NCI-H1694 treated with DMSO at 0.1 percent for 48 hours (cell line): ENCODE results near the gene GRIN3A.
"Not testable (repeated sequence)": the region's sequence is repeated elsewhere in the genome, so short reads cannot be mapped to it uniquely, and the experiment has no call there.

Experiments used
- DNase-seq: peaks from one replicate; lab custom pipeline; 2025; lab: John Stamatoyannopoulos, UW

Gene GRIN3A

GRCh38 chr9:101632611-101633010 is 105.8 kb downstream of the GRIN3A start:
- no peak for DNase-seq

GRCh38 chr9:101631892-101632291 is 106.6 kb downstream of the GRIN3A start:
- DNase-seq = no peak

- DNase-seq = no peak
Observed at GRCh38 chr9:101629636-101630035, 108.8 kb downstream of the GRIN3A start.

- DNase-seq = no peak
Observed at GRCh38 chr9:101628173-101628572, 110.3 kb downstream of the GRIN3A start.

GRCh38 chr9:101626295-101626694 is 112.2 kb downstream of the GRIN3A start:
- DNase-seq = no peak

DNA sequence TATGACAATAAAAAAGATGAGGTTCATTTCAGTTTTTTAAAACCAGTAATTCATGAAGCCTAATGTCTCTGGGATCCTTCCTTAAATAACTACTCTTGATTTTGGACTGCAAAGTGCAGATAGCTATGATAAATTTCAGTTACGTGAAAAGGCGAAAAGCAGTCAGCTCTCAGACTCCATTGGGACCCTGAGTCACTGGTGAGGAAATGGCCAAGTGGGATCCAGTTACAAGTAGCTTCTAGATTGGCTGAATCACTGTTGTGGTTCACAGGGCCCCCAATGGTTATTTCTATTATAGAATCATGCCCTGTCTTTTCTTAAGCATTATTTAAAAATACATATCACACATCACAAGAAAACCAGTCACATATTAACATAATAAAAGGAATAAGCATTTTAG is 112.6 kb downstream of the GRIN3A start:
- DNase-seq = no peak

GRCh38 chr9:101620452-101620851 is 118.0 kb downstream of the GRIN3A start:
- DNase-seq = no peak

DNA sequence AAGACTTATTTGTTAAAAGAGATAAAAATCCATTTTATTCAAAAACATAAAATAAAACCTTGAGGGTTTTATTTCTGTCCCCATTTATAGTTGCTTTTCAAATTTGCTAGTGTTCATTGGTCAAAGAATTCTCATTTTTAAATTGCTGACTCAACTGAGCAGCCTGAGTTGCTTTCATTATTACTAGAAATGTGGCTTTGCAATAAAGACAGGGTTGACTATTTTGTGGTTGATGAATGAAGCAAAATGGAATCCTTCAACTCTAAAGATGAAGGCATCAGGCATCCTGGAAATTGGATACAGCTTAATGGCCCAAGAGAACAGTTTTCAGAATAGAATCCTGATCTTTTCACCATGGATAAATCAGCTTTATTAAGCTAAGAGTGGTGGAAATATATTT is 119.7 kb downstream of the GRIN3A start:
- no peak for DNase-seq

DNA sequence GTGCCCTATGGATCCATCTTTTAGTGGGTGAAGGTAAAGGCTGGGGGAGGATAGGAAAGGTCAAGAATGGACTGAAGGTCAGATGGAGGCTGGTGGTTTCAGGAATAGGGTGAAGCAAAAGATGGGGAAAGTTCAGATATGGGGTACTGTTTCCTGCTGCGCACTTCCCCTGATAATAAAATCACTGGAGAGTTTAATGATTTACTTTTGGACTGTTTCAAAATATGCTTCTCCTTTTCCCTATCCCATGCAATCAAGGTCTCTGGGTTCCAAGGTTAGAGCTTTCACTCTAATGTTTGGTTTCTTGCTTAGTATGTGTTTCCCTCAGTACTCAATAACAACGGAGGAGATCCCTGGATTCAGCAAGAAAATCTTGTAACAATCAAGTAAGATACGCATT is 132.9 kb downstream of the GRIN3A start:
- DNase-seq = no peak

DNA sequence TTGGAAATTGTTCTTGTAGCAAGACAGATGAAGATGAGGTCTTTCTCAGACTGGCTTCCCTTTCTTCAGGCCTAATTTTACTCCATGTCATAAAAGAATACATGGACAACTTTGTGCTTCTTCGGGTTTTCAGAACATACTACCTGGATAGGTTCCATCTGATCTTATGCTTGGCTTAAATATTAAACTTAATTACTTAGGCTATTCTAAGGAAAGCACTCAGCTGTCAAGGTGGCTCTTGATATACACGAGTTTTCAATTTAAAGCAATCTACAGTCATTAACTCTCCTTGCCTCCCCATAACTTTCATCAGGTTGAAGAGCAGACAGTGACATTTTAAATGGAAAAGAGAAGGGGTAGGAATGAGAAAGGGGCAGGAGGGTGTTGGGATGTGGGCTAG is 134.2 kb downstream of the GRIN3A start:
- no peak for DNase-seq

DNA sequence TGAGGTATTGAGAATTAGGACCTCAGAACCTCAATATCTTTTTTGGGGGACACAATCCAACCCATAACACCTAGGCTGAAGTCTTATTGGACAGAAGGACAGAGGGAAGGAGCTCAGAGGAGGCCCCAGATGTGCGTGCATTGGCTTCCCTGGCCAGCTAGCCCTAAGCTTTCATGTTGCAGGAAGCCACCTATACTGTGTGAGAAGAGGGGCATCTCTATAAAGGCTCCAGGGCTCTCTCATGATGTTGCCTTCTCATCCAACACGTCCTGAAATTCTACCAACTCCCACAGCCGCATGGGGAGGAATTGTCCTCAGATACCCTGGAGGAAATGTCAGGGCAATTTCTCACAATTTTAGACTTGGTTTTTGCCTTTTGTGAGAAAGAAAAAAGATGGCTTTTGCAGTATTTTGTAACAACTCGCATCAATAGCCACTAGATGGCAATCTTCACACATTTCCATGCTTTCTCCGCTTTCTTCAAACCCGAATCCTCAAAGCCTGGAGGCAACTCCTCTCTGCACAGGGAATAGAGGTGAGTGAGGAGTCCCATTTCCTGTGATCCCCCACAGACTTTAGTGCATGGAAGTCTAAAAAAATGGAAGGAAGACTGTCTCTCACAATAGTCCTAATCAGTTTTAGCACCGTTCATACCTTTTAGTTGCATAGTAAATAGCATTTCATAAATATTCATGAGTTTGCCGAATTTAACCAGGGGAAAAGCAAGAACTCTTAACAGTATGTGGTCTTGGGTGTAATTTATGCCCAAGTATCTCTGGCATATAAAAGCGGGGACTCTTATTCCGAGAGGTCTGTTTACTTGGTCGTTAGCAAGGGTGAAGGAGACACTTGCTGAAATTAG is 136.3 kb downstream of the GRIN3A start:
- DNase-seq = peak; percentile 59

GRCh38 chr9:101594796-101595195 is 143.7 kb downstream of the GRIN3A start, which contains the start of gene PPP3R2:
PPP3R2 (minus strand) TSS chr9:101594969; CDS start chr9:101594921, 48 bp downstream.
- no peak for DNase-seq

DNA sequence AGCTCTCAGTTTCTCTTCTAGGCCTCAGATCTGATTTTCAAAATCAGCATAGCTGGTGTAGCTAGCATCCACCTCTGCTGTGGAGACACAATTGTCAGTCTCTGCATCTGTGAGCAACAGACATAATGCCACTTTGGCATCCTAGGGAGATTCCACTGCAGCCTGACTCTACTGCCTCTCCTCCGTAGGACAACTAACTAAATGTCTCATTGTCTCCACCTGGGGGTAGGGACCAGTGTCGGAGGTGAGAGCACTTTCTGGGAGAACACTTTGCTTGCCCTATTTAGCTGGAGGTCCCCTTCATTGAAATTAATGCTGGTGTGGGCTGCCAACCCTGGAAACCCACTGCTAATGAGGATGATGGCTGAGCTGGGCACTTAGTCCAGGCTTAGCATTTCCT is 145.1 kb downstream of the GRIN3A start:
- no peak for DNase-seq

GRCh38 chr9:101592788-101593187 is 145.7 kb downstream of the GRIN3A start:
- no peak for DNase-seq

DNA sequence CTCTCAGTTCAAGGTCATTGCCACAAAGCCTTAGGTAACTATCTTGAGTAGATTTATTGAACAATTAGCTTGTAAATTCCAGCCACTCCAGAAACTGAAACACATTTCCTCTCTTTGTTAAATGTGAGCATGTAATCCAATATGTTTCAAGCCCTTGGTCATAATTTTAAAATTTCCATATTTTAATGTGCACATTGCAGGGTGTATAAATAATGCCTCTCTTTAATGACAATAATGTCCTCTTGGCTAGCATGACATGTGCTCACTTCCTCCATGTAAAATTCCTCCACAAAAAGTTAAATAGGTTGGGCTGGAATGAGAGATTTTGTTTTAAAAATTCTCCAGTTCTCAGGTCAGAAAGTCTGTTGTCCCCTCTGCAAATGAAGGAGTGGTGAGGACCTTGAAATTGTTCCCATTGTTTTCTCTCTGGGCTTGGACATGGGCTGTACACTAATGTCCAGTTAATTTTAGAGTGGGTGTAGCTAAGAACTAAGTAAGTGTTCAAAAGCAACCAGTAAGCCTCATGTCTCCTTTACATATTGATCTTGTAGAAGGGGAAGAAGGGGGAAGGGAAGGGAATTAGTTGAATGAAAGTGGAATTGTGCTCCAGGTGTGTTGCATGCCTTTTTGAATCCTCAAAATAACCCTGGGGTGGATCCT is 146.5 kb downstream of the GRIN3A start:
- DNase-seq = no peak

- DNase-seq = peak; percentile 11
Observed at GRCh38 chr9:101590901-101591300, 147.5 kb downstream of the GRIN3A start.

- not testable (repeated sequence) for DNase-seq
Observed at GRCh38 chr9:101590074-101590473, 148.4 kb downstream of the GRIN3A start.

DNA sequence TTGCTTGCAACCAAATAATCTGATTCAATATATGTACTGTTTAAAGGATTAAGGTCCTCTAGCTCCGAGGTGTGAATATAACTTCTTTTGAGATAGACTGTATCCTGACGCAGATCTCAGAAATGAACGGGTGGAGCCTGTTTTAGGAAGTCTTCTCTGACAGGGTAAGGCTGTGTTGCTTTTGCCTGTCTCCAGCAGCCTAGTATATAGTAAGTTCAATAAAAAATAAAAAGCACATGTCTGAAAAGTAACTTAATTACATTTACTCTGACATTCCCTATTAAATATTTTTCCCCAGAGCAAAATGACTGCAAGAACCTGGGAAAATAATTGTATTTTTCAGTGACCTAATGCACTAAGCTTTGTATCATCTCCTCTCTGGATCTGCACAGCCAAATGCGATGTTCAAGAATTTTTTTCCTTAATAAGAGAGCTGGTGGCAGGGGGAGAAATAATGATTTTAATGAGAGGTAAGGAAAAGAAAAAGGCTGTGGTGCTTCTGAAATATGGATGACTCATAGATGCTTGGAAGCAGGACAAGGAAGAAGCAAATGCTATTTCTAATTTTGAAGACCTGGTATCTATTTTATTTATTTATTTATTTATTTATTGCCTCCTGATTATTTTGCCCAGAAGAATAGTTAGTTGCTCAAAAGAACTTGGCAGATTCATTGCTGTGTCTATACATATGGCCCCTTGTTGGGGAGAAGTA is 151.0 kb downstream of the GRIN3A start:
- DNase-seq = no peak

DNA sequence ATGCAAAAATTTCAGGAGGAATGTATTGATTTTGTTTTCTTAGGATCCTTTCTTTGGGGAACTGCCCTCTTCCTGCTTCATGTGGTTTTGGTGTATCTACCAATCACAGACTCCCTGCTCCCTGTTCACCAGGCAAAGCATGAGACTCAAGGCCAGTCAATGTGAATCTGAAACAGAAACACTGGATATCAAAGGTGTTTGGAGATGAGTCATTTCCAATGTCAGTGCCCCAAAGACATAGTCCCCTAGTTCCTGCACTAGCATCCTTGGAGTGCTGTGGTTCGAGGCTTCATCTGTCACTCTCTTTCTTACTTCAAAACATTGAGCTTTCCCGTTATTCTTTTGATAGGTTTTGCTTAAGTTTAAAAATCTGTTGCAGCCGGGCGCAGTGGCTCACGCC is 151.8 kb downstream of the GRIN3A start:
- no peak for DNase-seq

DNA sequence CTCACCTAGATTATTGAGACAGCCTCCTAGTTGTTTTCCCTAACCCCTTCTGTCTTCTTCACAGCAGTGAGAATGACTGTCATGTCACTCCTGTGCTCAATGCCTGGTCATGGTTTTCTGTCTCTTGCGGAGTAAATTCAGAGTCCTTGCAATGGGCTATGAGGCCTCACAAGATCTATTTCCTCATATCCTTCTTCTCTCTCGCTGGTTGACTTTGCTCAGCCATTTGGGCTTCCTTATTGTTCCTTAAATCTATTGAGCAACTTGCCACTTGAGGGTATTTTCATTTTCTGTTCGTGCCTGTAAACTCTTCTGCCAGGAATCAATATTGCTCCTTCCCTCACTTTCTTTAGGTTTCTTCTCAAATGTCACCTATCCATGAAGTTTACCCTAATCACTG is 152.7 kb downstream of the GRIN3A start:
- no peak for DNase-seq

GRCh38 chr9:101582553-101582952 is 155.9 kb downstream of the GRIN3A start:
- DNase-seq = no peak

DNA sequence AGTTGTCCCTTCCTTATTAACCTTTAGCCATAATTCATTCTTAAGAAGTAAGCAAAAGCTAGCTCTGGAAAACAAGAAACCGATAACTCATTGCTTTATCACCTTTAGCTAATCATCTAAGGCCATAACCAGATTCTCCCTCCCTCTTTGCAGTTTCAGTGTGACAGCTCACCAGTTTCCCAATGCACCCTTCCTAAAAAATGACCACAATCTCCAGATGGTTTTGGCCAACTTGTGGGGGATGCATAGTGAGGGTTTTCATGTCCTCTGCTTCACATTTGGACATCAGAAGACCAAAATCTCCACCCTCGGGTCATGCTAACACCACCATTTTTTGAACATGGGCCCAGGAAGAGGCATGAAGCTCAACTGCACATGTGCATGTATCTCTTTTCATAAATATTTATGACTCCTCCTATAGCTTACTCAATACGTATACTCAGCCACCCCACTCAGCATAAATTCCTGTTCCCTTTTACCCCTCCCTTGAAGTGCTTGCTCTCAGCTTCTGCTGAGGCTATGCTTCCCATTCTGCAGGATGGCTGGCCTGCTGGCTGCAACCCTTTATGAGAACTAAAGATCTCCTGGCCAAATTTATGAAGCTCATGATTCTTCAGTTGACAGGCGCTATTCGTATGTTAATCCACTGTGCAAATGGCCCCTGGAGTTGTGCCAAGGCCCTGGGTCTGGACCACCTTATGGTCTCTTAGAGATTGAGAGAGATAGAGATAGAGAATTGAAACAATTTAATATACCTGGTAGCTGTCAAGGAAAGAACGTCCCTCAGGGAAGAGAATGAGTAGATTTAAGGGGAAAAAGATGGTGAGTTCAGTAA is 158.5 kb downstream of the GRIN3A start:
- DNase-seq = no peak
